HEK293 (cell line): Measurements from ENCODE around the gene NRG2.

Experiments used
- KLF16 ChIP-seq: fragments of 450-650 bp; formaldehyde crosslinking; IDR thresholded peaks from 2 replicates; pipeline ENCODE4 v1.5.1; 2017; ENCODE audit warnings: missing biosample characterization, missing genetic modification characterization
- REPIN1 ChIP-seq: fragments of 450-650 bp; formaldehyde crosslinking; IDR thresholded peaks from 2 replicates; pipeline ENCODE4 v1.5.1; 2017; ENCODE audit warnings: missing biosample characterization, missing genetic modification characterization, low read depth
- SCRT1 ChIP-seq: fragments of 450-650 bp; formaldehyde crosslinking; IDR thresholded peaks from 2 replicates; pipeline ENCODE4 v1.5.1; 2016; ENCODE audit warnings: missing biosample characterization, missing genetic modification characterization, borderline replicate concordance
- SP7 ChIP-seq: fragments of 450-650 bp; formaldehyde crosslinking; IDR thresholded peaks from 2 replicates; pipeline ENCODE4 v1.5.1; 2016; ENCODE audit warnings: missing biosample characterization, missing genetic modification characterization
- YY1 ChIP-seq: fragments of 450-650 bp; formaldehyde crosslinking; IDR thresholded peaks from 2 replicates; pipeline ENCODE4 v1.5.1; 2018; ENCODE audit warnings: missing biosample characterization, missing genetic modification characterization
- ZNF133 ChIP-seq: fragments of 450-650 bp; formaldehyde crosslinking; IDR thresholded peaks from 2 replicates; pipeline ENCODE4 v1.5.1; 2016; ENCODE audit warnings: missing biosample characterization, missing genetic modification characterization
- ZNF157 ChIP-seq: fragments of 450-650 bp; formaldehyde crosslinking; IDR thresholded peaks from 2 replicates; pipeline ENCODE4 v1.5.1; 2016; ENCODE audit warnings: missing biosample characterization, missing genetic modification characterization
- ZNF211 ChIP-seq: fragments of 450-650 bp; formaldehyde crosslinking; IDR thresholded peaks from 2 replicates; pipeline ENCODE4 v1.5.1; 2016; ENCODE audit warnings: low read depth, missing biosample characterization, missing genetic modification characterization
- ZNF266 ChIP-seq: fragments of 450-650 bp; formaldehyde crosslinking; IDR thresholded peaks from 2 replicates; pipeline ENCODE4 v1.5.1; 2016; ENCODE audit warnings: missing biosample characterization, missing genetic modification characterization, low read depth
- ZNF274 ChIP-seq, 2 experiments: fragments of 200-500 bp in 1 of 2; fragments of 450-650 bp in 1 of 2; sonication (Bioruptor generic) in 1 of 2; formaldehyde crosslinking in 1 of 2; IDR thresholded peaks; 2 replicates each; pipeline versions ENCODE4 v1.5.1 to v1.6.1; 2014 to 2016; ENCODE audit warnings: borderline replicate concordance in 1 of 2, inconsistent platforms in 1 of 2, low read length in 1 of 2, missing biosample characterization in 1 of 2, missing genetic modification characterization in 1 of 2
- ZNF37A ChIP-seq: fragments of 450-650 bp; IDR thresholded peaks from 2 replicates; pipeline ENCODE4 v1.5.1; 2018; ENCODE audit warnings: missing biosample characterization, missing genetic modification characterization
- ZNF391 ChIP-seq: fragments of 450-650 bp; formaldehyde crosslinking; IDR thresholded peaks from 2 replicates; pipeline ENCODE4 v1.5.1; 2016; ENCODE audit warnings: low read depth, missing biosample characterization, missing genetic modification characterization, borderline replicate concordance
- ZNF404 ChIP-seq: fragments of 450-650 bp; formaldehyde crosslinking; IDR thresholded peaks from 2 replicates; pipeline ENCODE4 v1.5.1; 2017; ENCODE audit warnings: missing biosample characterization, missing genetic modification characterization
- ZNF433 ChIP-seq: fragments of 450-650 bp; formaldehyde crosslinking; IDR thresholded peaks from 2 replicates; pipeline ENCODE4 v1.5.1; 2016; ENCODE audit warnings: missing biosample characterization, missing genetic modification characterization, low read depth
- ZNF521 ChIP-seq: fragments of 450-650 bp; formaldehyde crosslinking; IDR thresholded peaks from 2 replicates; pipeline ENCODE4 v1.5.1; 2017; ENCODE audit warnings: missing biosample characterization, mild to moderate bottlenecking, missing genetic modification characterization
- ZNF529 ChIP-seq: fragments of 450-650 bp; formaldehyde crosslinking; IDR thresholded peaks from 2 replicates; pipeline ENCODE4 v1.5.1; 2017; ENCODE audit warnings: missing genetic modification characterization, missing biosample characterization; ENCODE audit not compliant: insufficient replicate concordance
- ZNF654 ChIP-seq: fragments of 450-650 bp; formaldehyde crosslinking; IDR thresholded peaks from 2 replicates; pipeline ENCODE4 v1.5.1; 2016; ENCODE audit warnings: low read depth, missing biosample characterization, missing genetic modification characterization
- ZNF768 ChIP-seq: fragments of 450-650 bp; formaldehyde crosslinking; IDR thresholded peaks from 2 replicates; pipeline ENCODE4 v1.5.1; 2018; ENCODE audit warnings: missing biosample characterization, mild to moderate bottlenecking, missing genetic modification characterization
- ZSCAN16 ChIP-seq: fragments of 450-650 bp; formaldehyde crosslinking; IDR thresholded peaks from 2 replicates; pipeline ENCODE4 v1.5.1; 2016; ENCODE audit warnings: missing biosample characterization, missing genetic modification characterization
- ZSCAN30 ChIP-seq: fragments of 450-650 bp; IDR thresholded peaks from 2 replicates; pipeline ENCODE4 v1.5.1; 2018; ENCODE audit warnings: missing biosample characterization, mild to moderate bottlenecking, missing genetic modification characterization, moderate library complexity
- TF ChIP-seq, protein P1 (sequence below): IDR thresholded peaks from 2 replicates; pipeline ENCODE4 v1.6.1; 2011; ENCODE audit warnings: mild to moderate bottlenecking, low read depth, low read length, borderline replicate concordance
- TF ChIP-seq, protein P2 (sequence below): fragments of 450-650 bp; formaldehyde crosslinking; IDR thresholded peaks from 2 replicates; pipeline ENCODE4 v1.5.1; 2017; ENCODE audit warnings: missing biosample characterization, missing genetic modification characterization
- TF ChIP-seq, protein P3 (sequence below): fragments of 450-650 bp; formaldehyde crosslinking; IDR thresholded peaks from 2 replicates; pipeline ENCODE4 v1.5.1; 2016; ENCODE audit warnings: missing biosample characterization, missing genetic modification characterization
- TF ChIP-seq, protein P4 (sequence below): fragments of 450-650 bp; formaldehyde crosslinking; IDR thresholded peaks from 2 replicates; pipeline ENCODE4 v1.5.1; 2016; ENCODE audit warnings: missing biosample characterization, missing genetic modification characterization
- TF ChIP-seq, protein P5 (sequence below): fragments of 450-650 bp; formaldehyde crosslinking; IDR thresholded peaks from 2 replicates; pipeline ENCODE4 v1.5.1; 2016; ENCODE audit warnings: missing biosample characterization, missing genetic modification characterization
- TF ChIP-seq, protein P6 (sequence below): fragments of 450-650 bp; formaldehyde crosslinking; IDR thresholded peaks from 2 replicates; pipeline ENCODE4 v1.5.1; 2017; ENCODE audit warnings: missing biosample characterization, missing genetic modification characterization

The NRG2 gene

DNA sequence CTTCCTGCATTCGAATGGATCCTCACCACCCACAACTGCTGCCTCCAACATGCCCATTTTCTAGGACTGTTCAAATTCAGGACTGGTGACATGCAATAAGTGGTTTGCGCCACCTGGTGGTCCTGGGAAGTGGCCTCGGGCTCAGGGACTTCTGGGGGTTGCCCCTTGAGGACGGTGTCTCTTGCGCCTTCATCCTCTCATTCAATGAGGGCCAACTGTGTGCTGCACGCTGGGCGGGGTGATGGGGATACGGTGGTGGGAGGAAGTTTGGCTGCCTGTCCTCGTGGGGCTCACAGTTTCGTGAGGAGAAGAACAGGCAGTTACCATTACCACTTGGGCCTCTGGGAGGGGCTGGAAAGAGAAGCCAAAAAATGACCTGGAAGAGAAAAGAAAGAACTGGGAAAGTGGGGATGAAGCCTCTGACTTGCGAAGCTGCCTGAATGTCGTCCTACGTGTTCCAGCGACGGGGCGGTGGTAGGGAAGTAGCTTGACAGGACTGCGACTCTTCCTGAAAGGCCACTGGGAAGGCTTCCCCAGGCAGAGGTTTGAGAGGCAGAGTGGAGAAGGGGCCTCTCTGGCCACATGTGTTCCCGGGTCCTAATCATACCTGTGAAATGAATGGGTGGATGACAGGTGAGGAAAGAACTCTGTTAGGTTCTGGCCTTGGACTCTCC, 198.5 kb downstream of the NRG2 start (continued):
- TF ChIP-seq, protein P1, sequence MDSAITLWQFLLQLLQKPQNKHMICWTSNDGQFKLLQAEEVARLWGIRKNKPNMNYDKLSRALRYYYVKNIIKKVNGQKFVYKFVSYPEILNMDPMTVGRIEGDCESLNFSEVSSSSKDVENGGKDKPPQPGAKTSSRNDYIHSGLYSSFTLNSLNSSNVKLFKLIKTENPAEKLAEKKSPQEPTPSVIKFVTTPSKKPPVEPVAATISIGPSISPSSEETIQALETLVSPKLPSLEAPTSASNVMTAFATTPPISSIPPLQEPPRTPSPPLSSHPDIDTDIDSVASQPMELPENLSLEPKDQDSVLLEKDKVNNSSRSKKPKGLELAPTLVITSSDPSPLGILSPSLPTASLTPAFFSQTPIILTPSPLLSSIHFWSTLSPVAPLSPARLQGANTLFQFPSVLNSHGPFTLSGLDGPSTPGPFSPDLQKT, result no peak
- TF ChIP-seq ZNF654 (peak; percentile 64), ZNF404 (tag by site-specific recombination) (no peak), ZNF433 (no peak), ZSCAN16 (tag by site-specific recombination) (no peak), ZNF391 (tag by site-specific recombination) (no peak), ZNF37A (no peak), ZNF211 (no peak), SP7 (tag by site-specific recombination) (no peak), ZNF274 (IDR thresholded peaks at IDR 0.05; ENCODE audit: low read length) (no peak), ZNF274 (tag by site-specific recombination; IDR thresholded peaks at IDR 0.05; ENCODE audit: borderline replicate concordance) (no peak), ZNF521 (tag by site-specific recombination) (no peak), ZNF266 (tag by site-specific recombination) (no peak), KLF16 (no peak), SCRT1 (tag by site-specific recombination) (no peak), ZNF768 (tag by site-specific recombination) (no peak), YY1 (tag by site-specific recombination) (no peak), ZNF529 (tag by site-specific recombination) (no peak), ZSCAN30 (tag by site-specific recombination) (no peak), ZNF157 (tag by site-specific recombination) (no peak), ZNF133 (tag by site-specific recombination) (no peak), REPIN1 (tag by site-specific recombination) (no peak)
- TF ChIP-seq, protein P2, sequence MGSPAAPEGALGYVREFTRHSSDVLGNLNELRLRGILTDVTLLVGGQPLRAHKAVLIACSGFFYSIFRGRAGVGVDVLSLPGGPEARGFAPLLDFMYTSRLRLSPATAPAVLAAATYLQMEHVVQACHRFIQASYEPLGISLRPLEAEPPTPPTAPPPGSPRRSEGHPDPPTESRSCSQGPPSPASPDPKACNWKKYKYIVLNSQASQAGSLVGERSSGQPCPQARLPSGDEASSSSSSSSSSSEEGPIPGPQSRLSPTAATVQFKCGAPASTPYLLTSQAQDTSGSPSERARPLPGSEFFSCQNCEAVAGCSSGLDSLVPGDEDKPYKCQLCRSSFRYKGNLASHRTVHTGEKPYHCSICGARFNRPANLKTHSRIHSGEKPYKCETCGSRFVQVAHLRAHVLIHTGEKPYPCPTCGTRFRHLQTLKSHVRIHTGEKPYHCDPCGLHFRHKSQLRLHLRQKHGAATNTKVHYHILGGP (tag by site-specific recombination), result no peak
- TF ChIP-seq, protein P3, sequence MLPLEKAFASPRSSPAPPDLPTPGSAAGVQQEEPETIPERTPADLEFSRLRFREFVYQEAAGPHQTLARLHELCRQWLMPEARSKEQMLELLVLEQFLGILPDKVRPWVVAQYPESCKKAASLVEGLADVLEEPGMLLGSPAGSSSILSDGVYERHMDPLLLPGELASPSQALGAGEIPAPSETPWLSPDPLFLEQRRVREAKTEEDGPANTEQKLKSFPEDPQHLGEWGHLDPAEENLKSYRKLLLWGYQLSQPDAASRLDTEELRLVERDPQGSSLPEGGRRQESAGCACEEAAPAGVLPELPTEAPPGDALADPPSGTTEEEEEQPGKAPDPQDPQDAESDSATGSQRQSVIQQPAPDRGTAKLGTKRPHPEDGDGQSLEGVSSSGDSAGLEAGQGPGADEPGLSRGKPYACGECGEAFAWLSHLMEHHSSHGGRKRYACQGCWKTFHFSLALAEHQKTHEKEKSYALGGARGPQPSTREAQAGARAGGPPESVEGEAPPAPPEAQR (tag by site-specific recombination), result no peak
- TF ChIP-seq, protein P4, sequence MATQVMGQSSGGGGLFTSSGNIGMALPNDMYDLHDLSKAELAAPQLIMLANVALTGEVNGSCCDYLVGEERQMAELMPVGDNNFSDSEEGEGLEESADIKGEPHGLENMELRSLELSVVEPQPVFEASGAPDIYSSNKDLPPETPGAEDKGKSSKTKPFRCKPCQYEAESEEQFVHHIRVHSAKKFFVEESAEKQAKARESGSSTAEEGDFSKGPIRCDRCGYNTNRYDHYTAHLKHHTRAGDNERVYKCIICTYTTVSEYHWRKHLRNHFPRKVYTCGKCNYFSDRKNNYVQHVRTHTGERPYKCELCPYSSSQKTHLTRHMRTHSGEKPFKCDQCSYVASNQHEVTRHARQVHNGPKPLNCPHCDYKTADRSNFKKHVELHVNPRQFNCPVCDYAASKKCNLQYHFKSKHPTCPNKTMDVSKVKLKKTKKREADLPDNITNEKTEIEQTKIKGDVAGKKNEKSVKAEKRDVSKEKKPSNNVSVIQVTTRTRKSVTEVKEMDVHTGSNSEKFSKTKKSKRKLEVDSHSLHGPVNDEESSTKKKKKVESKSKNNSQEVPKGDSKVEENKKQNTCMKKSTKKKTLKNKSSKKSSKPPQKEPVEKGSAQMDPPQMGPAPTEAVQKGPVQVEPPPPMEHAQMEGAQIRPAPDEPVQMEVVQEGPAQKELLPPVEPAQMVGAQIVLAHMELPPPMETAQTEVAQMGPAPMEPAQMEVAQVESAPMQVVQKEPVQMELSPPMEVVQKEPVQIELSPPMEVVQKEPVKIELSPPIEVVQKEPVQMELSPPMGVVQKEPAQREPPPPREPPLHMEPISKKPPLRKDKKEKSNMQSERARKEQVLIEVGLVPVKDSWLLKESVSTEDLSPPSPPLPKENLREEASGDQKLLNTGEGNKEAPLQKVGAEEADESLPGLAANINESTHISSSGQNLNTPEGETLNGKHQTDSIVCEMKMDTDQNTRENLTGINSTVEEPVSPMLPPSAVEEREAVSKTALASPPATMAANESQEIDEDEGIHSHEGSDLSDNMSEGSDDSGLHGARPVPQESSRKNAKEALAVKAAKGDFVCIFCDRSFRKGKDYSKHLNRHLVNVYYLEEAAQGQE (tag by site-specific recombination), result no peak
- TF ChIP-seq, protein P5, sequence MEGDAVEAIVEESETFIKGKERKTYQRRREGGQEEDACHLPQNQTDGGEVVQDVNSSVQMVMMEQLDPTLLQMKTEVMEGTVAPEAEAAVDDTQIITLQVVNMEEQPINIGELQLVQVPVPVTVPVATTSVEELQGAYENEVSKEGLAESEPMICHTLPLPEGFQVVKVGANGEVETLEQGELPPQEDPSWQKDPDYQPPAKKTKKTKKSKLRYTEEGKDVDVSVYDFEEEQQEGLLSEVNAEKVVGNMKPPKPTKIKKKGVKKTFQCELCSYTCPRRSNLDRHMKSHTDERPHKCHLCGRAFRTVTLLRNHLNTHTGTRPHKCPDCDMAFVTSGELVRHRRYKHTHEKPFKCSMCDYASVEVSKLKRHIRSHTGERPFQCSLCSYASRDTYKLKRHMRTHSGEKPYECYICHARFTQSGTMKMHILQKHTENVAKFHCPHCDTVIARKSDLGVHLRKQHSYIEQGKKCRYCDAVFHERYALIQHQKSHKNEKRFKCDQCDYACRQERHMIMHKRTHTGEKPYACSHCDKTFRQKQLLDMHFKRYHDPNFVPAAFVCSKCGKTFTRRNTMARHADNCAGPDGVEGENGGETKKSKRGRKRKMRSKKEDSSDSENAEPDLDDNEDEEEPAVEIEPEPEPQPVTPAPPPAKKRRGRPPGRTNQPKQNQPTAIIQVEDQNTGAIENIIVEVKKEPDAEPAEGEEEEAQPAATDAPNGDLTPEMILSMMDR, result peak; percentile 88
- TF ChIP-seq, protein P6, sequence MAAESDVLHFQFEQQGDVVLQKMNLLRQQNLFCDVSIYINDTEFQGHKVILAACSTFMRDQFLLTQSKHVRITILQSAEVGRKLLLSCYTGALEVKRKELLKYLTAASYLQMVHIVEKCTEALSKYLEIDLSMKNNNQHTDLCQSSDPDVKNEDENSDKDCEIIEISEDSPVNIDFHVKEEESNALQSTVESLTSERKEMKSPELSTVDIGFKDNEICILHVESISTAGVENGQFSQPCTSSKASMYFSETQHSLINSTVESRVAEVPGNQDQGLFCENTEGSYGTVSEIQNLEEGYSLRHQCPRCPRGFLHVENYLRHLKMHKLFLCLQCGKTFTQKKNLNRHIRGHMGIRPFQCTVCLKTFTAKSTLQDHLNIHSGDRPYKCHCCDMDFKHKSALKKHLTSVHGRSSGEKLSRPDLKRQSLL (tag by site-specific recombination), result no peak
